GM18526 (cell line): Measurements from ENCODE around the gene PDXK.

Experiments
- POLR2A ChIP-seq: IDR thresholded peaks from 3 replicates; pipeline ENCODE4 v1.6.1; 2011; ENCODE audit not compliant: insufficient read length; ENCODE audit errors: extremely low read depth

PDXK gene

GRCh38 chr21:43789276-43790009 lies 70.5 kb downstream of the PDXK start, which contains the start of gene RRP1:
Gene RRP1 (plus strand): TSS chr21:43789577. CDS start chr21:43789630, 53 bp downstream.
- peak; percentile 80 for TF ChIP-seq POLR2A

GRCh38 chr21:43790010-43790524 lies 71.1 kb downstream of the PDXK start:
- no peak for TF ChIP-seq POLR2A

- no peak for TF ChIP-seq POLR2A
These were observed 73.5 kb downstream of the PDXK start for GRCh38 chr21:43792406-43792805.

- no peak for TF ChIP-seq POLR2A
These were observed 74.3 kb downstream of the PDXK start for GRCh38 chr21:43793243-43793642.

- TF ChIP-seq POLR2A, result no peak
These were observed 75.4 kb downstream of the PDXK start for GRCh38 chr21:43794311-43794710.

- TF ChIP-seq POLR2A, result no peak
These were observed 75.9 kb downstream of the PDXK start for GRCh38 chr21:43794857-43795256.

GRCh38 chr21:43797415-43797814 lies 78.5 kb downstream of the PDXK start:
- no peak for TF ChIP-seq POLR2A

GRCh38 chr21:43797925-43798715 lies 79.2 kb downstream of the PDXK start:
- TF ChIP-seq POLR2A, result no peak

- TF ChIP-seq POLR2A, result no peak
These were observed 80.4 kb downstream of the PDXK start for GRCh38 chr21:43799301-43799840.

GRCh38 chr21:43800124-43800523 lies 81.2 kb downstream of the PDXK start:
- no peak for TF ChIP-seq POLR2A

- no peak for TF ChIP-seq POLR2A
These were observed 81.6 kb downstream of the PDXK start for GRCh38 chr21:43800566-43800965.

GRCh38 chr21:43801006-43801783 lies 82.3 kb downstream of the PDXK start:
- no peak for TF ChIP-seq POLR2A

- TF ChIP-seq POLR2A, result no peak
These were observed 83.9 kb downstream of the PDXK start for GRCh38 chr21:43802713-43803313.

GRCh38 chr21:43803558-43804300 lies 84.8 kb downstream of the PDXK start:
- TF ChIP-seq POLR2A, result no peak

GRCh38 chr21:43805275-43805800 lies 86.4 kb downstream of the PDXK start:
- TF ChIP-seq POLR2A, result peak; percentile 29
